H1 (cell line): ENCODE results near the gene SI.

Experiments
- POLR2A ChIP-seq, 2 experiments: IDR thresholded peaks; 1 replicate in 1 of 2; 2 replicates in 1 of 2; pipeline ENCODE4 v1.6.1; 2011; ENCODE audit warnings: low read depth in 2 of 2, low read length in 2 of 2, mild to moderate bottlenecking in 2 of 2; ENCODE audit errors: control extremely low read depth in 1 of 2
- SIX5 ChIP-seq: IDR thresholded peaks from 2 replicates; pipeline ENCODE4 v1.6.1; 2011; ENCODE audit warnings: mild to moderate bottlenecking, low read depth, low read length
- TAF7 ChIP-seq: optimal IDR thresholded peaks from 2 replicates; pipeline ENCODE3; 2011; ENCODE audit warnings: low read depth, mild to moderate bottlenecking, inconsistent platforms, low read length, moderate library complexity, borderline replicate concordance
- YY1 ChIP-seq: IDR thresholded peaks from 2 replicates; pipeline ENCODE4 v1.6.1; 2011; ENCODE audit warnings: low read depth, mild to moderate bottlenecking, low read length
- TF ChIP-seq, protein P1 (sequence below): IDR thresholded peaks from 2 replicates; pipeline ENCODE4 v1.6.1; 2012; ENCODE audit warnings: inconsistent platforms
- TF ChIP-seq, protein P2 (sequence below), 3 experiments: IDR thresholded peaks; 1 replicate in 2 of 3; 2 replicates in 1 of 3; pipeline versions ENCODE4 v1.5.1 to v1.6.1; 2011; ENCODE audit warnings: low read length in 3 of 3, mild to moderate bottlenecking in 3 of 3, inconsistent platforms in 2 of 3, low read depth in 1 of 3, moderate library complexity in 1 of 3; ENCODE audit not compliant: insufficient read depth in 1 of 3; ENCODE audit errors: control extremely low read depth in 1 of 3

DNA sequence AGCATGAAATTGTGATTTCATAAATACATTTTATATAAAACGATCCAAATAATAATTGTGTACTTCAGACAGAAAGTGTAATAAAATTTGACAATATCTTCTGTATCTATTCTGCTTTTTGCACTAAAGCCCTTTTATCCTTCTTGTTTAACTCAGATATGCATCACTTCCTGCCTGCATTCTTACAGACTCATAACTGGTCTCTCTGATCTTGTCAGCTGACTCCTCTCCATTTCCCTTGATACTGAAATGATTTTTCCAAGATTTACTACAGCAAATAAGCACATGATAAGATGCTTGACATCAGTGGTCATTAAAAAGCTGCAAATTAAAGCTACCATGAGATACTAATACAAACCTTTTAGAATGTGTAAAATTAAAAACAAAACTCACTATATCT is 25.3 kb upstream of the SI start:
- TF ChIP-seq YY1 (no peak), POLR2A (IDR thresholded peaks at IDR 0.05; ENCODE audit: control extremely low read depth in 1 of 2, low read depth in 2 of 2, low read length in 2 of 2) (no peak), SIX5 (no peak), TAF7 (no peak)
- TF ChIP-seq, protein P1, sequence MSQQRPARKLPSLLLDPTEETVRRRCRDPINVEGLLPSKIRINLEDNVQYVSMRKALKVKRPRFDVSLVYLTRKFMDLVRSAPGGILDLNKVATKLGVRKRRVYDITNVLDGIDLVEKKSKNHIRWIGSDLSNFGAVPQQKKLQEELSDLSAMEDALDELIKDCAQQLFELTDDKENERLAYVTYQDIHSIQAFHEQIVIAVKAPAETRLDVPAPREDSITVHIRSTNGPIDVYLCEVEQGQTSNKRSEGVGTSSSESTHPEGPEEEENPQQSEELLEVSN: no peak
- TF ChIP-seq, protein P2, sequence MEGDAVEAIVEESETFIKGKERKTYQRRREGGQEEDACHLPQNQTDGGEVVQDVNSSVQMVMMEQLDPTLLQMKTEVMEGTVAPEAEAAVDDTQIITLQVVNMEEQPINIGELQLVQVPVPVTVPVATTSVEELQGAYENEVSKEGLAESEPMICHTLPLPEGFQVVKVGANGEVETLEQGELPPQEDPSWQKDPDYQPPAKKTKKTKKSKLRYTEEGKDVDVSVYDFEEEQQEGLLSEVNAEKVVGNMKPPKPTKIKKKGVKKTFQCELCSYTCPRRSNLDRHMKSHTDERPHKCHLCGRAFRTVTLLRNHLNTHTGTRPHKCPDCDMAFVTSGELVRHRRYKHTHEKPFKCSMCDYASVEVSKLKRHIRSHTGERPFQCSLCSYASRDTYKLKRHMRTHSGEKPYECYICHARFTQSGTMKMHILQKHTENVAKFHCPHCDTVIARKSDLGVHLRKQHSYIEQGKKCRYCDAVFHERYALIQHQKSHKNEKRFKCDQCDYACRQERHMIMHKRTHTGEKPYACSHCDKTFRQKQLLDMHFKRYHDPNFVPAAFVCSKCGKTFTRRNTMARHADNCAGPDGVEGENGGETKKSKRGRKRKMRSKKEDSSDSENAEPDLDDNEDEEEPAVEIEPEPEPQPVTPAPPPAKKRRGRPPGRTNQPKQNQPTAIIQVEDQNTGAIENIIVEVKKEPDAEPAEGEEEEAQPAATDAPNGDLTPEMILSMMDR (IDR thresholded peaks at IDR 0.05; ENCODE audit: control extremely low read depth in 1 of 3, insufficient read depth in 1 of 3, low read depth in 1 of 3, low read length in 3 of 3): no peak
